TTC549 (cell line): ENCODE measurements around the gene DCP1A.
"Not testable (repeated sequence)": the region's sequence is repeated elsewhere in the genome, so short reads cannot be mapped to it uniquely, and the experiment has no call there.

Experiments
- FAIRE-seq: peaks from 2 replicates; lab custom pipeline; 2012; peaks lifted over from hg19 to GRCh38; lab: Jason Lieb, UNC

The DCP1A gene

DNA sequence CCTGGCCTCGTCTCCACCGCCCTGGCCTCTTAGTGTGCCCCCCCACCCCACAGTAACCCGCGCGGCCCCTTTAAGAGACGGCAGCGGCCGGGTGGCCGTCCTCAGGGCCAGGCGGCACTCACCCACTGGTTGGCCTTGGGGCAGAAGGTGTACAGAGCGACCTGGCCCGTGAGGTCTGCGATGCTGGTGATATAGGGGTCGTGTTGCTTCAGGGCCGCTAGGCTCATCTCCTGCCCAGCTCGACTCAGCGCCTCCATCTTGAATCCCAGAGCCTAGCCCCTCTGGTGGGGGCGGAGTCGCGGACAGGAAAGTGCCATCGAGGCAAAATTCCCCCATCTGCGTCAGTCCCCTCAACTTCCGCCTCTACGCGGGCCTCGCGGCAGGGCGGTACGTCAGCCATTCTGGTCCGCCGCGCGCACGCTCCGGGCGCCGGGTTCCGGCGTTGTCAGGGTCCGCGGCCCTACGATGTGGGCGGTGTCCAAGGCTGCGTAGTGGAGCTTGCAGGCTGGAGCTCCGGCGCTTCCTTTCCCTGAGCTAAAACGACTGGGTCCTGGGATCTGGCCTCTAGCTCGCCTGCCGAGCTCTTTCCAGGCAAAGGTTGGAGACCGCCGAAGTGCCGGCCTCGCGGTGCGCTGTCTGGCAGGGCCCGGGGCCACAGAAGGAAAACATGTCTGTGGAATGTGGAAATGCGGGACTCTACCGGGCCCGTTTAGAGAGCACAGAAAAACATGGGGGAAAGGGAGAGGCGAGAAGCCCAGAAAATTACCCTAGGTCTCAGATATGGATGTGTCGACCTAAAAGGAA, at the start of gene DCP1A:
DCP1A (minus strand) TSS at position 283 of the 804 bp plus-strand sequence; CDS start at position 257, 26 bp downstream.
- peak; percentile 9 for FAIRE-seq

DNA sequence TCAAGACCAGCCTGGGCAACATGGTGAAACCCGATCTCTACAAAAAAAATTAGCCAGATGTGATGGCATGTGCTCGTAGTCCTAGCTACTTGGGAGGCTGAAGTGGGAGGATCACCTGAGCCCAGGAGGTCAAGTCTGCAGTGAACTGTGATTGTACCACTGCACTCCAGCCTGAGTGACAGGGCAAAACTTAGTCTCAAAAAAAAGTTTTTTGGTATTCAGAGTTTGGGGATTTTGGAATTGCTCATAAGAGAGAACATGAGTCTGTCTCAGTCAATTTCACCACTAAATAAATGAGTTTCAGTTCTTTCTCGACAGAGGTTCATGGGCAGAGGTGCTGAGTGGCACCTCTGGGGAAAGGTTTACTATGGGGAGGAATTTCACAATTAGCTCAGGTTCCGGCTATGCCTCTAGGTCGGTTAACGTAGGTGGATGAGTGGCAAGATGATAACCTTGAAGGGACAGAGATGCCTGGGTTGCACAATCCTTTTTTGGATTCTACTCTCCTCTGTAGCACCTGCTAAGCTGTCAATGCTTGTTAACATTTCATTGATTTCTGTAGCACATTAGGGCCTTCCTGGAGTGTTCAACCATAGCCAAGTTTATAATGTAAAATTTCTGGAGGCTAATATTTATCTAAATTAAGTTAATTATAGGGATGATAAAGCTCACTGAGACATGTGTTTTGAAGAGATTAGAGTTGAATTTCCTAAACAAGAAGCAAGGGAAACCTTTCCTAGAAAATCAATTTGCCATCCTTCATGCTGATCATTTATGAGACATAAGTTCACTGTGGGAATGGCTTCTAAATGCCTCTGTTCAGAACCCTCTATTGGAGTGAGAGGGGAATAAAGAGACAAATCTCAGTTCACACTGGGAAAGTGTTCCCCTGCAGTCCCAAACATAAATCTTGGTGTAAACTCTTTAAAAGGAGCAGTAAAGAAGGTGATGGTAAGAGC, 37.4 kb upstream of the DCP1A start:
- FAIRE-seq, result no peak

DNA sequence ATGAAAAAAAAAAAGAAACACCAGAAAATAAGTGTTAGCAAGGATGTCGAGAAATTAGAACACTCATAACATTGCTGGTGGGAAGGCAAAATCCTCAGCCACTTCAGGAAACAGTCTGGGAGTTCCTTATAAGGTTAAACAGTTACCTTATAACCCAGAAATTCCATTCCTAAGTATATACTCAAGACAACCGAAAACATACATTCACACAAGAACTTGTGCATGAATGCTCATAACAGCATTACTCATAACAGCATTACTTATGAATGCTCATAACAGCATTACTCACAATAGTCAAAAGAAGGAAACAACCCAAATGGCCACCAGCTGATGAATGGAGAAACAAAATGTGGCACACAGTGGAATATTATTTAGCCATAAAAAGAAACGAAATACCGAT, 34.8 kb upstream of the DCP1A start:
- FAIRE-seq, result no peak

DNA sequence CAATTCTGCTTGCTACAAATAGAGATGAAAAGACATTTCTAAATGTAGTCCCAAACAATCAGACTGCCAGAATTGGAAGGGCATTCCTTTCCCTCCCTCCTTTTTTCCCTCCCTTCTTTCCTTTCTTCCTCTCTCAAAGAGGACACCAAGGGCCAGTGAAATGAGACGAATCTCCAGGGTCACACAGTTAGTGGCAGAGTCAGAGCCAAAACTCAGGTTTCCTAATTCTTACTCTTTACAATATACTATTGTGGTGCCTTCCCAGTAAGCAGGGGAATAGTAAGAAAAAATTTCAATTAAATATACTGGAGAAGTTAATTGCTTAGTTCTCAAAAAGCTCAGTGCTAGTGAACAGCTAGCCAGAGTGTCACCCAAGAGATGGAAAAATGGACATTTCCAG, 33.0 kb upstream of the DCP1A start:
- no peak for FAIRE-seq

DNA sequence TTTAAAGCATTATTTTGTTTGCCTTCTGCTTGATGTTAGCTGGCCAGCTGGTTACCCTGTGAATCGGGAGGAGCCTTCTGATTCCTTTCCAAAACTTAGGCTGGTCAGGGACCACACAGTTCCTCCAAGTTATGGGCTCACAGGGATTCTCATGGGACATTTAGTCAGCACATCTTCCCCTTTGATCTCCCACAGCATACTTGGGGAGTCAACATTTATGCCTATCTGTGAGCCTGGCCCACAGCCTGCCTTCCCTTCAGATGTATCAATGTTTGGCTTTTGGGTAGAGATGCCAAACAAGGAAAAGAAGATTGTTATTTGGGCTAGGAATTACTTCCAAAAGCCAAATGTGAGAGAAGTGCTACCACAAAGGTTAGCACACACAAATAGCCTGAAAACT, 32.6 kb upstream of the DCP1A start:
- FAIRE-seq, result no peak

DNA sequence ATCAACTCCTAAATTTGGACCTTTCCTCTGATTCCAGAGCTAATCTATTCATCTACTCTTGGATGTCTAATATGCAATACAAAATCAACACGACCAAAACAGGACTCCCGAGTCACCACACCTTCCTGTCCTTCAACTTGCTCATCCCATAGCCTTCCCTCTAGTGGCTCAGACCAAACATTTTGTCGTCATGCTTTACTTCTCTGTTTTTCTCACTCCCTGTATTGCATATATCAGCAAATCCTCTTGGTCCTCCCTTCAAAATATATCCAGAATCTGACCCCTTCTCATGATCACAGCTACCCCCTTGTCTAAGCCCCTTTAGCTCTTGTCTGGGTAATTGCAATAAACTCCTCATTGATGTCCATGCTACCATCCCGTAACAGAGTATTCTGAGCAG, 30.5 kb upstream of the DCP1A start:
- no peak for FAIRE-seq

DNA sequence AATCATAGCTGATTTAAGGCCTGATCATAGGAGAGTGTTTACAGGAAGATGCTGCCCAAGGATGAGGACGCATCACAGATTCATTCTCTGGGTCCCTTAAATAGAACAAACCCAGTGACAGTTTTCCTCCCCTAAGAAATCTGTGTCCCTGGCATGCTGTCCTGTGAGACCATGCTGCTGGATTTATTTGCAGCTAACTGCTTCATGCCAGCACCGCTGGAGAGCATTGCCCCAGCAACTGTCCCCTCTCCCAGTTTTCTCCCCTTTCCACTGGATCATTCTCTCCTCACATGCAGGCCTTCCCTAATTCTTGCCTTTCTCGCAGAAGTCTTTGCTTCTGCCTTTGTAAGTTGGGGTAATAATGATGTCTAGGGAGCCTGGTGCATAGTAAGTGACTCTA, 29.3 kb upstream of the DCP1A start:
- FAIRE-seq, result no peak

DNA sequence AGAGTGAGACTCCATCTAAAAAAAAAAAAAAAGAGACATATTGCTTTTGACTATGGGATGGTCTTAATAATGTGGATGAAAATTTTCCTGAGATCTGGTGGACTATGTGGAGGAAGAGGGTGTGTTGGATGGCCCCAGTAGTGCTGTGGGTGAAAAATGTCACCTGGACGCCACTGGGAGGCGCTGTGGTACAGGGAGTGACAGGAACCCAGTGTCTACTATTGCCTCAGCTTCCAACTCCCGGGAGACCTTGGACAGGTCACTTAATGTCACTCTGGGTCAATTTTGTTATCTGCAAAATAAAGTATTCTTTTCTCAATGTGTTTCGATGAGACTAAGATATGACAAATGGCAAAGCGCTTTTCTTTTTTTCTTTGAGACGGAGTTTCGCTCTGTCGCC, 27.7 kb upstream of the DCP1A start:
- FAIRE-seq, result peak; percentile 31

DNA sequence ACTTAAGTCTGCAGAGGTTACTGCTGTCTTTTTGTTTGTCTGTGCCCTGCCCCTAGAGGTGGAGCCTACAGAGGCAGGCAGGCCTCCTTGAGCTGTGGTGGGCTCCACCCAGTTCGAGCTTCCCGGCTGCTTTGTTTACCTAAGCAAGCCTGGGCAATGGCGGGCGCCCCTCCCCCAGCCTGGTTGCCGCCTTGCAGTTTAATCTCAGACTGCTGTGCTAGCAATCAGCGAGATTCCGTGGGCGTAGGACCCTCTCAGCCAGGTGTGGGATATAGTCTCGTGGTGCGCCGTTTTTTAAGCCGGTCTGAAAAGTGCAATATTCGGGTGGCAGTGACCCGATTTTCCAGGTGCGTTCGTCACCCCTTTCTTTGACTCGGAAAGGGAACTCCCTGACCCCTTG, 23.4 kb upstream of the DCP1A start:
- not testable (repeated sequence) for FAIRE-seq

DNA sequence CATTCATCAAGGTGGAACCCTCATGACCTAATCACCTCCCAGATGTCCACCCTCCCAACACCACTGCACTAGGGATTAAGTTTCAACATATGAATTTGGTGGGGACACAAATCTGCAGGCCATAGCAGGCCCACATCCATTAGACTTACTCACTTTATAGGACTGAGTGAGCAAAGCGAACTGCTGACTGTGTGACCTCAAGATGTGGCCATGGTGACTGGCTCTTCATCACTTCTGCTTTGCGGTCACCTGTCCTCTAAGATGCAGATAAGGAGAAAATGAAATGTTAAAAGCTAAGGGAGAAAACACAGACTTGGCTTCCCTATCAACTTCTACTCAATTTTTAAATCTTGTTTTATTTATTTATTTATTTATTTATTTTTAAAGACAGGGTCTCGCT, 14.5 kb upstream of the DCP1A start:
- no peak for FAIRE-seq

DNA sequence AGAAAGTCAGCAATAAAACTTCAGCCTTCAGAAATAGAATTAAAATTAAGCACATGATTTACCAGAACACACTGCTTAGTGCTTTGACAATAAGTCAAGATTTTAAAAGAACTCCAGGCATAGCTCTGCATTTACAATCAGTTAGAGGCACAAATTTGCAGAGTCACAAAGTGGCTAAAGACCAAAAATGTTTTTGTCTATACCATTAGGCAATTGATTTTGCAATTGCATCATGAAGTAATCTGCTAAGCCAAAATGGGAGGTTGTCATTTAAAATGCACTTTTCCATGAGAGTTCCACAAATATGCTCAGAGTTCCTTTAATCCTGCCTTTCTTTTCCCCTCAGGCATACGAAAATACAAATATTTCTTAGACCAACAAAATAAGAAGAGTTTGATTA, 10.1 kb upstream of the DCP1A start:
- no peak for FAIRE-seq

DNA sequence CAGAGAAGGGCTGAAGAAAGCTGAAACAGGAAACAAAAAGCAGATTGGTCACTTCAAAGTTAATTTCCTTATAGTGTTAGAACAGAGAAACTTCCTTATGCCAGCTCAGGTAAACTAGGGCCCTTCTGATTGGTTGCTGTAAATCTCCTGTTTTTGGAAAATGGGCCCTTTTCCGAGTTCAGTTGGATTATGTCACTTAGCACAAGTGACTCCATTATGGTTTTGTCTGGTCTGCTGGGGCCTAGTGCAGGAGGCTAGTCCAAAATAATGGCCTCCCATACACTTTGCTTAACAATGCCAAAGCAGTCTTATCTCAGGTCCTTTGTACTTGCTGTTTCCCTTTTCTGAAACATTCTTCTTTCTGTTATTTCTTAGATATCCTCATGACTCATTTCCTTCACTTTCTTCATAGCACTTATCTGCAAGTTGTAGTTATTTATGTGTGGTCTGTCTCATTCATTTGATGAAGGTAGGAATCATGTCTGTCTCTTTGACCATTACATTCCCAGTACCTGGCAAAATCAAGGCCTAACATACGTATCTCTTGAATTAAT, 7.7 kb upstream of the DCP1A start:
- FAIRE-seq, result no peak

DNA sequence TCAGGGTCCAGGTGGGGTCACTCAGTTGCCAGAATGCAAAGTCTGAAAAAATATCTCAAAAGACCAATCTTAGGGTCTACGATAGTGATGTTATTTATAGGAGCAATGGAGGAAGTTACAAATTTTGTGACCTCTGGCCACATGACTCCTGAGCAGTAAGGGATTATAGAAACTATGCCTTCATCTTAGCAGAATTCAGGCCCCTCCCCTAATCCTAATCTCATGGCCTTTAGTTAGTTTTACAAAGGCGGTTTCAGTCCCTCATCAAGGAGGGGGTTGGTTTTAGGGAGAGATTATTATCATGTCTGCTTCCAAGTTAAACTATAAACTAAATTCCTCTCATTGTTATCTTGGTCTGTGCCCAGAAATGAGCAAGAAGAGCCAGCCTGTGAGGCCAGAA, 5.9 kb upstream of the DCP1A start:
- no peak for FAIRE-seq

DNA sequence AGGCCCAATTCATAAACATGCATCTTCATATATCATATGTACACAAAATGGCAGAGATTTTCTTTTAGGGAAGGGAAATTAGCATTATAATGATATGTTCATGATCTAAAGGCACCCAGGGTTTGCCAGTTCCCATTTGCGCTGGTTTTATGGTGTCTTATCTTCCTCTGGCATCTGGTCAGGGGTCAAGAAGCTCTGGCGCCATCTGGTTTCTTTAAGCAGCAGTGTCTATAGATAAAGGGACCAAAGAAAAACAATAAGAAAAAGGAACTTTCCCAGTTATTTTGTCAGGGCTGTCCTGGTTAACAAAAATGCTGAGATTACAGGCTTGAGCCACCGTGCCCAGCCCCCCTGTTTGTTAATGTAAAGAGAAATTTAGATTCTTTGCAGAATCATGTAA, 3.3 kb upstream of the DCP1A start:
- FAIRE-seq, result peak; percentile 13

DNA sequence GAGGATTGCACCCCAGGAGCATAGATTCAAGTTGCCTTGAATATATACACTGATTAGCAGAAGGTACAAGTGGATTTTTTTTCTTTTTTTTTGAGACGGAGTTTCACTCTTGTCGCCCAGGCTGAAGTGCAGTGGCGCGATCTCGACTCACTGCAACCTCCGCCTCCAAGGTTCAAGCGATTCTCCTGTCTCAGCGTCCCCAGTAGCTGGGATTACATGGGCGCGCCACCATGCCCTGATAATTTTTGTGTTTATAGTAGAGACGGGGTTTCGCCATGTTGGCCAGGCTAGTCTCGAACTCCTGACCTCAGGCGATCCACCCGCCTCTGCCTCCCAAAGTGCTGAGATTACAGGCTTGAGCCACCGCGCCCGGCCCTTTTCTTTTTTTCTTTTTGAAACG, 775 bp upstream of the DCP1A start:
- FAIRE-seq, result not testable (repeated sequence)

DNA sequence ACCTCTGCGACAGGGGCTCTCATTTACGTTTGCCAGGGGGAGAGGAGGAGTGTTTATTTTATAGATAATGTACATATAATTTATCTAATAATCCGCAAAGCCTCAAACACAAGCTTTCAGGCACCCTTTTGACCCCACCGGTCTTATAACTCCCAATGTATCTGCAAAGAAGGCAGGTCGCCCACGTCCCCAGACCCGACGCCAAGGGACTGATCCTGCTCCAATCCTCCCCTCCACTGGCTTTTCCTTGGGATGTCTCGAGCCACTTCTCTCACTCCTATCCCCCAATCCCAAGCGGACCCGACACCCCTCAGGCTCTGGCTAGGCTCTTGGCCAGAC, 452 bp downstream of the DCP1A start:
- FAIRE-seq, result no peak

DNA sequence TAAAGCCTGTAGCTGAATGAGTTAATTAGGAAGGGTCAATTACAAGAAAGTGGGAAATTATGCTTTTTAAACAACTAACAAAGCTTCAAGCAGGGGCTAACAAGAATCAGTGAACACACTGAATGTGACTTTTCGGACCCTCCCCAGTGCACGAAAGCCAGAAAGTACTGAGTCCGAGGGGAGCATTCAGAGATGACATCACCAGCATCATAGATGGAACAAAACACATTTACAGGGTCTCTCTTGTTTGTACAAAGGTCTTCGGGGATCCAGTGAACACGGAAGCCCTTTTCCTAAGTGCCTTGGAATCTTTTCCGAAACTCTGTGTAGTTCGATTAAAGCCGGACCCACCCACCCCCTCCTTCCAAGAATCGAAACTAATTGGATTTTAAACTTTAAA, 829 bp downstream of the DCP1A start:
- FAIRE-seq, result no peak

DNA sequence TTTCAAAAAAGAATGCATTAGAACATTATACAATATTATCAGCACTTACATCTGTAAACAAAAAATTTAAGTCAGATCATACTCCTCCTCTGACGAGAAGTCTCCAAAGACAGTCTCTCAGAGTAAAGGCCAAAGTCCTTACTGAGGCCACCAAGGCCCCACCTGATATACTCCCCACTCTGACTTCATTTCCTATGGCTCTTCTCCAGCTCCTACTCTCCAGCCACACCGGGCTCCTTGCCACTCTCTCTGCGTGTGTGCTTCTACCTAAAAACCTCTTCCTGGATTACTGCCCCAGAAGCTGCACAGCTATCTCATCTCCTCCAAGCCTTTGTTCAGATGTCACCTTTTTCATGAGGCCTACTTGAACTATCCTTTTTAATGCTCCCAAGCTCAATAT, 5.0 kb downstream of the DCP1A start:
- no peak for FAIRE-seq

DNA sequence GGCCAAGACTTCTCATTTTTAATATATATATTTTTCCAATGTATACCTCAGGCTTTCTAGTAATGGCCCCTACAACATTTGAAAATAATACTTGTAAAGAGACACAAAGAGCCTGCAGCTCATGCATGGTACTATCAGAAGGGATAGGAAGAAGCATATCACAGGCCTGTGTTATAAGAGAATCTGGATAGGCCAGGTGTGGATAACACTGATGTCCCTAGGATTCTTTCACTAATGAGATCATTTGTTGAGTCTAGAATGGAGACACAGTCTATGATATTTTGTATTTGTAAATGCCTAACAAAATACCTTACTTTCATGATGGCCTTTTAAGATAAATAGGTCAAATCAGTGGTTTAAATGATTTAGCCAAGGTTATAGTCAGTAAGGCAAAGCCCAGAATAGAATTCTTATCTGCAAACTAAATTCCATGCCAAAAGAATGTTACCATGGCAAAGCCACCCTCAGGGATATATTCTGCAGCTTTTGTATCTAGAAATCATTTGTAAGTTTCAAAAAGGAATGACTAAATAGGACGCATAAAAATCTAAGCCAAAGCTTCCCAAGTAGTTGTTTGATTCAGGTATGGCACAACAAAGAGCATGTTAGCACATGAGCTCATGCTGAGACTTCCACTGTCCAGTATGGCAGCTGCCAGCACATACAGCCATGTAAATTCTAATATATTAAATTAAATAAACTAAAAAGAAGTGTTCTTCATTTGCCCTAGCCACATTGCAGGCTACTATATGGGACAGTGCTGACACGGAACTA, 10.0 kb downstream of the DCP1A start:
- FAIRE-seq, result no peak

DNA sequence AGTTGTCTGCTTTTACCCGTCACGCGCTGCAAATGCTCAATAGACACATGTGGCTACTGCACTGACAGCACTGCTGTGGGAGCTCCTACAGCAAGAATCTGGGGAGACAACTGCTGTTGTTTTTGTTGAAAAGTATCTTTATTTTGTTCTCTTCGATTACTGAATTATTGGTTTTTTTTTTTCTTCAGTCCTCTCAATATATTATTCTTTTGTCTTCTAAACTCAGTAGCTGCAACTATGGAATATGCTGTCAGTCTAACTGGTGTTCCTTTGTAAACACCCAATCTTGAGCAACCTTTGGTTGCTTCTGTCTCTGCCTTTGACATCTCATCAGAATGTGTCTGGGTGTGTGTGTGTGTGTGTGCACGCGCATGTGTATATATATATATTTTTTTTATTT, 12.6 kb downstream of the DCP1A start:
- no peak for FAIRE-seq

DNA sequence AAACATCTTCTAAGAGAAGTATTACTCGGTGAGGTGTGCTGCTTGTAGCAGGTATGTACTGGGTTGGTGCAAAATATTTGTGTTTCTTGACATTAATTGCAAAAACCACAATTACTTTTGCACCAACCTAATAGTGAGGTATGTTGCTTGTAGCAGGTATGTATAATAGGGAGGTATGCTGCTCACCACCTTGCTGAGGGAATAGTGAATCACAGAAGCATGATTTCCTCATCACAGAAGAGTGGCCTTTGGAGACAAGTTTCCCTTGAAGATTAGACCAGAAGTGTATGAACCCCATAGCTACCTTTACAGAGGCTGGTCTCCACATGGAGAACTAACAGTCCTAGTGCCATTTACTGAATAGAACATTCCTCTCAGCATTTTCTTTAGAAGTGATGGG, 15.5 kb downstream of the DCP1A start:
- FAIRE-seq, result no peak

DNA sequence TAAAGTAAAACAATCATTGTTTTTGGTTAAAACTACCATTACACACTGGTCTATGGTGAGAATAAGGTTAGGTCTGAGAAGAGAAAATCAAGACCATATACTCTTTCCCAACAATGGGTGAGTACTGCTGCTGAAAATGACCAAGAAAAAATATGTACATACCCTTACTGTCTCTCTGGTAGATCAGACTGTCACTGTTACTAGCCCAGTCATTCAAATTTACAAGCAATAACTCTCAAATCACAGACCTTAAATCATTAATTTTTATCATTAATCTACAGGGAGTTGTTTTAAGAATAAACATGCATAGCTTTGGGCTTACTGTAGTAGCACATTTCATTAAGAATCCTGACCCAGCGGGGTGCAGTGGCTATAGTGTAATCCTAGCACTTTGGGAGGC, 17.4 kb downstream of the DCP1A start:
- no peak for FAIRE-seq

DNA sequence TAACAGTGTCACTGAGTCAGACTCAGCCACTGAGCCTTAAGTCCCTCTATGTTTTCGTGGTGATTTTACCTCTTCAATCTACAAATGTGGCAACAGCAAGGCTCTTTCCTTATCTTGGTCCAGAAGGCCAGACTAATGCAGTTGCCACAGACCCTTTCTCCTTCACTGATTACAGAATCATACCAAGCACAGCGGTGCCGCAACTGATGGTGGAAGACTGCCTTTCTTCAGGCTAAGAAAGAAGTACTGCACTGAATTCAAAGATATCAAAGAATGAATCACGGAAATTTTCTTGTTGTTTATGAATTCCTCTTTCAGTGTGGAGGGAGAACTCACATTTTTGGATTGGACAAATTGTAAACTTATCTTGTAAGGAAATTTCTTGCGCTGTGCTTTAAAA, 18.6 kb downstream of the DCP1A start:
- no peak for FAIRE-seq
